Tibial artery (tissue), 4 donors: Measurements from ENCODE around the gene UBTF.

Source experiments
- DNase-seq, 2 donors: peaks; one replicate each; pipeline ENCODE4 v3.0.0-alpha.2; 2019
- H3K27ac ChIP-seq, 2 donors: fragments of 200-600 bp; sonication (generic) in 1 of 2; 1 replicate in 1 of 2; 2 replicates in 1 of 2; pipeline ENCODE4 v1.5.1; 2018 to 2019; ENCODE audit warnings: mild to moderate bottlenecking in 1 of 2
- H3K27me3 ChIP-seq, 2 donors: fragments of 200-600 bp; sonication (generic) in 1 of 2; one replicate each; pipeline versions ENCODE4 v1.5.1 to v1.6.0; 2016 to 2019
- H3K36me3 ChIP-seq, 3 donors: fragments of 200-600 bp; sonication (generic) in 2 of 3; one replicate each; pipeline ENCODE4 v1.5.1; 2016 to 2019; ENCODE audit warnings: mild to moderate bottlenecking in 2 of 3
- H3K4me1 ChIP-seq, 4 donors: fragments of 200-600 bp; sonication (generic) in 2 of 4; 1 replicate in 3 of 4; 2 replicates in 1 of 4; pipeline ENCODE4 v1.5.1; 2016 to 2019
- H3K4me3 ChIP-seq, 2 donors: fragments of 200-600 bp; sonication (generic) in 1 of 2; 1 replicate in 1 of 2; 2 replicates in 1 of 2; pipeline ENCODE4 v1.5.1; 2018 to 2019; ENCODE audit warnings: mild to moderate bottlenecking in 2 of 2
- H3K9me3 ChIP-seq, 3 donors: fragments of 200-600 bp; sonication (generic) in 1 of 3; one replicate each; pipeline ENCODE4 v1.5.1; 2016 to 2019
- CTCF ChIP-seq, 2 experiments: fragments of 200-600 bp in 1 of 2; fragments of 450-650 bp in 1 of 2; IDR thresholded peaks; one replicate each; pipeline ENCODE4 v1.5.1; 2017 to 2019; ENCODE audit warnings: antibody characterized with exemption in 2 of 2, mild to moderate bottlenecking in 1 of 2, moderate library complexity in 1 of 2
- intact Hi-C: fragments of 100-400 bp; cut with DNase I; formaldehyde crosslinking; loops from one replicate; pipeline ENCODE4 v1.15.0; 2023; ENCODE audit warnings: low total_unique reads

The UBTF gene

GRCh38 chr17:44190481-44190880, 29.0 kb downstream of the UBTF start:
- TF ChIP-seq CTCF (IDR thresholded peaks at IDR 0.05) = no peak
- H3K27ac ChIP-seq = no peak overlapping the region
- intact Hi-C loops = no loop called here
- peaks cover 0 to 31% (median 20%) of the 10 kb centered on the region in 4 donors for H3K4me1 ChIP-seq
- peaks cover 28 to 69% (median 47%) of the 10 kb centered on the region in 3 donors for H3K36me3 ChIP-seq
- H3K9me3 ChIP-seq = no peaks in the 10 kb centered on the region
- no peaks in the 10 kb centered on the region for H3K27me3 ChIP-seq
- no peak overlapping the region for H3K4me3 ChIP-seq
- DNase-seq = no peak

GRCh38 chr17:44188576-44189403, 30.7 kb downstream of the UBTF start:
- peak overlapping the region in 1 of 2 donors; percentile 94 for H3K4me3 ChIP-seq
- peak overlapping the region; percentile 94 to 99 for H3K27ac ChIP-seq
- H3K36me3 ChIP-seq = peaks cover 12 to 52% (median 30%) of the 10 kb centered on the region in 3 donors
- no peaks in the 10 kb centered on the region for H3K27me3 ChIP-seq
- no peak for TF ChIP-seq CTCF (IDR thresholded peaks at IDR 0.05)
- no peak for DNase-seq
- peaks cover 0 to 42% (median 30%) of the 10 kb centered on the region in 4 donors for H3K4me1 ChIP-seq
- intact Hi-C loops = no loop called here
- H3K9me3 ChIP-seq = no peaks in the 10 kb centered on the region

GRCh38 chr17:44187131-44187899, 32.2 kb downstream of the UBTF start:
- Histone ChIP-seq H3K9me3 (no peaks in the 10 kb centered on the region), H3K27ac (peak overlapping the region; percentile 94 to 99), H3K36me3 (peaks cover 6 to 44% (median 22%) of the 10 kb centered on the region in 3 donors), H3K4me1 (peaks cover 0 to 42% (median 30%) of the 10 kb centered on the region in 4 donors), H3K4me3 (peak overlapping the region; percentile 90 to 94), H3K27me3 (no peaks in the 10 kb centered on the region)
- DNase-seq = no peak
- intact Hi-C loops = no loop called here
- TF ChIP-seq CTCF (IDR thresholded peaks at IDR 0.05) = no peak

GRCh38 chr17:44186307-44187130, 33.0 kb downstream of the UBTF start, which contains the start of gene TMUB2:
TSS of gene TMUB2 (plus strand) at chr17:44186972. CDS start at chr17:44187709, 737 bp downstream.
- H3K36me3 ChIP-seq = peaks cover 6 to 42% (median 27%) of the 10 kb centered on the region in 3 donors
- H3K27ac ChIP-seq = peak within 1 kb of the TSS; percentile 94 to 99
- H3K4me3 ChIP-seq = peak within 1 kb of the TSS; percentile 90 to 94
- peaks cover 0 to 37% (median 29%) of the 10 kb centered on the region in 4 donors for H3K4me1 ChIP-seq
- DNase-seq = peak; percentile 98 to 99
- intact Hi-C loops = no loop called here
- no peaks in the 10 kb centered on the region for H3K27me3 ChIP-seq
- TF ChIP-seq CTCF (IDR thresholded peaks at IDR 0.05) = no peak
- H3K9me3 ChIP-seq = no peaks in the 10 kb centered on the region

GRCh38 chr17:44184212-44184810, 35.2 kb downstream of the UBTF start:
- Histone ChIP-seq H3K27me3 (no peaks in the 10 kb centered on the region), H3K9me3 (no peaks in the 10 kb centered on the region), H3K4me3 (no peak overlapping the region), H3K36me3 (peaks cover 3 to 23% (median 14%) of the 10 kb centered on the region in 3 donors), H3K27ac (no peak overlapping the region), H3K4me1 (peaks cover 0 to 37% (median 29%) of the 10 kb centered on the region in 4 donors)
- DNase-seq = no peak
- intact Hi-C loops = no loop called here
- no peak for TF ChIP-seq CTCF (IDR thresholded peaks at IDR 0.05)
